ENCODE data around the gene CLDN24.

GRCh38 chr4:183347146-183347545 lies 24.9 kb upstream of the CLDN24 start:
- TF ChIP-seq CTCF (IDR thresholded peaks at IDR 0.05) = no peak
- TF ChIP-seq POLR2A (IDR thresholded peaks at IDR 0.05) = no peak

Measured in testis (tissue), 2 donors.